SK-N-SH (cell line): ENCODE measurements around the gene QTRT2. TPM values are rescaled to one million over a fixed set of nuclear protein-coding genes. Genes with fewer than 3 reads are reported as not detected.

ENCODE experiments used
- CTCF ChIA-PET: fragments of 300-600, 350-600 bp; formaldehyde crosslinking; extraction: SDS; loops from one replicate; lab custom pipeline; 2021; lab: Yijun Ruan, JAX
- POLR2A ChIA-PET: fragments of 350-600 bp; sonication (Branson Sonifier 250); formaldehyde crosslinking; extraction: SDS; loops from one replicate; lab custom pipeline; 2020; ENCODE audit warnings: antibody characterized with exemption, inconsistent platforms; lab: Yijun Ruan, JAX
- DNase-seq: peaks from one replicate; pipeline ENCODE4 v3.0.0; 2012
- H2AFZ ChIP-seq: fragments of 200-600 bp; sonication (generic); 2 replicates; pipeline ENCODE4 v1.8.1; 2016; ENCODE audit warnings: antibody characterized with exemption, mild to moderate bottlenecking, low read depth
- H3F3A ChIP-seq: fragments of 200-600 bp; sonication (generic); replicated peaks from 2 replicates; pipeline ENCODE3; 2016; ENCODE audit warnings: antibody characterized with exemption, mild to moderate bottlenecking; ENCODE audit not compliant: insufficient read depth
- H3K27ac ChIP-seq, 2 experiments: fragments of 200-500 bp in 1 of 2; fragments of 200-600 bp in 1 of 2; sonication (Bioruptor generic) in 1 of 2; sonication (generic), shearing (Covaris generic) in 1 of 2; 2 replicates each; pipeline versions ENCODE4 v1.5.1 to v1.6.1; 2014 to 2016; ENCODE audit warnings: low read depth in 2 of 2, inconsistent platforms in 1 of 2, low read length in 1 of 2, mild to moderate bottlenecking in 1 of 2, mixed read lengths in 1 of 2
- H3K27me3 ChIP-seq: fragments of 200-600 bp; sonication (generic), shearing (Covaris generic); 2 replicates; pipeline ENCODE4 v1.6.1; 2016; ENCODE audit warnings: mixed run types; ENCODE audit not compliant: insufficient read depth
- H3K36me3 ChIP-seq, 2 experiments: fragments of 200-500 bp in 1 of 2; fragments of 200-600 bp in 1 of 2; sonication (Bioruptor generic) in 1 of 2; sonication (generic) in 1 of 2; replicated peaks in 1 of 2; 2 replicates each; pipeline versions ENCODE3 to v1.5.1; 2014 to 2016; ENCODE audit warnings: low read length in 1 of 2, mild to moderate bottlenecking in 1 of 2; ENCODE audit not compliant: insufficient read depth in 2 of 2, control insufficient read depth in 1 of 2
- H3K4me1 ChIP-seq, 2 experiments: fragments of 200-500 bp in 1 of 2; fragments of 200-600 bp in 1 of 2; sonication (Bioruptor generic) in 1 of 2; sonication (generic), shearing (Covaris generic) in 1 of 2; 2 replicates each; pipeline versions ENCODE4 v1.5.1 to v1.6.1; 2014 to 2016; ENCODE audit warnings: low read depth in 1 of 2, low read length in 1 of 2, mixed run types in 1 of 2; ENCODE audit not compliant: insufficient read depth in 2 of 2, control insufficient read depth in 1 of 2
- H3K4me2 ChIP-seq: fragments of 200-600 bp; sonication (generic), shearing (Covaris generic); 2 replicates; pipeline ENCODE4 v1.6.1; 2017; ENCODE audit warnings: mixed run types
- H3K4me3 ChIP-seq, 2 experiments: fragments of 200-500 bp in 1 of 2; fragments of 200-600 bp in 1 of 2; sonication (Bioruptor generic) in 1 of 2; sonication (generic), shearing (Covaris generic) in 1 of 2; 2 replicates each; pipeline versions ENCODE4 v1.5.1 to v1.8.1; 2014 to 2016; ENCODE audit warnings: low read depth in 2 of 2, inconsistent platforms in 1 of 2, low read length in 1 of 2, mild to moderate bottlenecking in 1 of 2, mixed read lengths in 1 of 2, moderate library complexity in 1 of 2
- H3K79me2 ChIP-seq: fragments of 200-600 bp; sonication (generic); 2 replicates; pipeline ENCODE4 v1.8.1; 2017; ENCODE audit warnings: mild to moderate bottlenecking; ENCODE audit not compliant: insufficient read depth
- H3K9ac ChIP-seq: fragments of 200-600 bp; sonication (generic); 2 replicates; pipeline ENCODE4 v1.6.1; 2017; ENCODE audit warnings: mixed run types
- H3K9me2 ChIP-seq: fragments of 200-600 bp; sonication (generic); 2 replicates; pipeline ENCODE4 v1.6.1; 2017; ENCODE audit warnings: mixed run types
- H3K9me3 ChIP-seq: fragments of 200-600 bp; sonication (generic); 2 replicates; pipeline ENCODE4 v1.6.1; 2017; ENCODE audit warnings: mixed run types, mild to moderate bottlenecking, moderate library complexity
- H4K20me1 ChIP-seq: fragments of 200-600 bp; sonication (generic); 2 replicates; pipeline ENCODE4 v1.6.1; 2017; ENCODE audit warnings: mild to moderate bottlenecking, mixed run types; ENCODE audit not compliant: insufficient read depth
- CHD2 ChIP-seq: fragments of 150-350 bp; IDR thresholded peaks from 2 replicates; pipeline ENCODE4 v1.6.1; 2018; ENCODE audit warnings: low read length; ENCODE audit not compliant: partially characterized antibody
- EZH2phosphoT487 ChIP-seq: fragments of 200-600 bp; sonication (generic); IDR thresholded peaks from 2 replicates; pipeline ENCODE4 v1.6.1; 2017; ENCODE audit warnings: low read depth, mixed run types, mild to moderate bottlenecking, antibody characterized with exemption, moderate library complexity, borderline replicate concordance
- FOXJ3 ChIP-seq: sonication (generic); formaldehyde crosslinking; IDR thresholded peaks from 2 replicates; pipeline ENCODE4 v1.5.1; 2020; ENCODE audit warnings: mild to moderate bottlenecking, missing genetic modification reagents
- GABPA ChIP-seq: IDR thresholded peaks from 2 replicates; pipeline ENCODE4 v1.4.0; 2012; ENCODE audit warnings: low read depth, mild to moderate bottlenecking
- MEF2A ChIP-seq: IDR thresholded peaks from 2 replicates; pipeline ENCODE4 v1.4.0; 2012; ENCODE audit warnings: low read depth, borderline replicate concordance
- NRF1 ChIP-seq: IDR thresholded peaks from 2 replicates; pipeline ENCODE4 v1.6.1; 2012; ENCODE audit warnings: low read depth, mild to moderate bottlenecking, low read length
- RCOR1 ChIP-seq: fragments of 150-350 bp; IDR thresholded peaks from 2 replicates; pipeline ENCODE4 v1.6.1; 2017; ENCODE audit warnings: antibody characterized with exemption, low read length
- SMC3 ChIP-seq: IDR thresholded peaks from 2 replicates; pipeline ENCODE4 v1.6.1; 2012; ENCODE audit warnings: low read depth, low read length, improper control_type of control experiment
- TAF1 ChIP-seq: IDR thresholded peaks from 2 replicates; pipeline ENCODE4 v1.6.1; 2012; ENCODE audit warnings: low read depth, mild to moderate bottlenecking, low read length, moderate library complexity, borderline replicate concordance
- TCF12 ChIP-seq: IDR thresholded peaks from 2 replicates; pipeline ENCODE4 v1.4.0; 2012
- YY1 ChIP-seq: IDR thresholded peaks from 2 replicates; pipeline ENCODE4 v1.4.0; 2012; ENCODE audit warnings: low read depth, mild to moderate bottlenecking
- WGBS: methylation state at CpG from one replicate; pipeline ENCODE4 v1.1.6; 2017; ENCODE audit warnings: low lambda C conversion rate; 5-methylcytosine and 5-hydroxymethylcytosine counted together
- polyA plus RNA-seq, 3 experiments: library from polyadenylated mRNA; depleted of rRNA; stranded (reverse); fragments of >200 nt; gene quantifications; 2 replicates each; pipeline ENCODE4 v1.2.3, GENCODE V29; 2012
- TF ChIP-seq, protein P1 (sequence below): IDR thresholded peaks from 2 replicates; pipeline ENCODE4 v1.4.0; 2012; ENCODE audit warnings: low read depth, borderline replicate concordance
- TF ChIP-seq, protein P2 (sequence below): IDR thresholded peaks from 2 replicates; pipeline ENCODE4; 2012
- TF ChIP-seq, protein P3 (sequence below): fragments of 200-600 bp; sonication (generic); IDR thresholded peaks from 2 replicates; pipeline ENCODE4 v1.6.1; 2017; ENCODE audit warnings: antibody characterized with exemption, mild to moderate bottlenecking, moderate library complexity
- TF ChIP-seq, protein P4 (sequence below): fragments of 150-350 bp; IDR thresholded peaks from 2 replicates; pipeline ENCODE4 v1.6.1; 2016; ENCODE audit warnings: mild to moderate bottlenecking, low read depth, low read length

Gene QTRT2
- polyA plus RNA-seq, 1 of the 3 experiments (the other 2 are of a cell fraction), result 6.2 TPM

DNA sequence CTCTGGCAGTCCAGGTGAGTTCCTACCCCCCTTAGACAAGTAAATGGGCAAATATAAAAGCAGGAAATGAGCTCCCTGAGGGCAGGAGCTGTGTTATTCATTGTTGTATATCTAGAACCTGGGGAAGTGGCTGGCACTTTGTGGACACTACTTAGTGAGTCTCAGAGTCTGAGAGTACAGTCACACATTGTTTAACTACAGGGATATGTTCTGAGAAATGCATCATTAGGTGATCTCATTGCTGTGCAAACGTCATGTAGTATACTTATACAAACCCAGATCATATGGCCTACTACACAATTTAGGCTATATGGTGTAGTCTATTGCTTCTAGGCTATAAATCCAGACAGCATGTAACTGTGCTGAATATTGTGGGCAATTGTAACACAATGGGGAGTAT is 69.9 kb downstream of the QTRT2 start:
- Histone ChIP-seq H3K4me3 (no peak overlapping the region), H3K9me3 (no peaks in the 10 kb centered on the region), H3K4me1 (peaks cover 0 to 9% of the 10 kb centered on the region in 2 experiments; a peak in 1 of 4 replicates), H3F3A (no peaks in the 10 kb centered on the region), H3K27ac (no peak overlapping the region), H2AFZ (no peak overlapping the region)
- TF ChIP-seq MEF2A, result no peak
- TF ChIP-seq, protein P1, sequence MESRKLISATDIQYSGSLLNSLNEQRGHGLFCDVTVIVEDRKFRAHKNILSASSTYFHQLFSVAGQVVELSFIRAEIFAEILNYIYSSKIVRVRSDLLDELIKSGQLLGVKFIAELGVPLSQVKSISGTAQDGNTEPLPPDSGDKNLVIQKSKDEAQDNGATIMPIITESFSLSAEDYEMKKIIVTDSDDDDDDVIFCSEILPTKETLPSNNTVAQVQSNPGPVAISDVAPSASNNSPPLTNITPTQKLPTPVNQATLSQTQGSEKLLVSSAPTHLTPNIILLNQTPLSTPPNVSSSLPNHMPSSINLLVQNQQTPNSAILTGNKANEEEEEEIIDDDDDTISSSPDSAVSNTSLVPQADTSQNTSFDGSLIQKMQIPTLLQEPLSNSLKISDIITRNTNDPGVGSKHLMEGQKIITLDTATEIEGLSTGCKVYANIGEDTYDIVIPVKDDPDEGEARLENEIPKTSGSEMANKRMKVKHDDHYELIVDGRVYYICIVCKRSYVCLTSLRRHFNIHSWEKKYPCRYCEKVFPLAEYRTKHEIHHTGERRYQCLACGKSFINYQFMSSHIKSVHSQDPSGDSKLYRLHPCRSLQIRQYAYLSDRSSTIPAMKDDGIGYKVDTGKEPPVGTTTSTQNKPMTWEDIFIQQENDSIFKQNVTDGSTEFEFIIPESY, result no peak
- TF ChIP-seq CHD2, result no peak
- TF ChIP-seq YY1, result no peak
- TF ChIP-seq, protein P2, sequence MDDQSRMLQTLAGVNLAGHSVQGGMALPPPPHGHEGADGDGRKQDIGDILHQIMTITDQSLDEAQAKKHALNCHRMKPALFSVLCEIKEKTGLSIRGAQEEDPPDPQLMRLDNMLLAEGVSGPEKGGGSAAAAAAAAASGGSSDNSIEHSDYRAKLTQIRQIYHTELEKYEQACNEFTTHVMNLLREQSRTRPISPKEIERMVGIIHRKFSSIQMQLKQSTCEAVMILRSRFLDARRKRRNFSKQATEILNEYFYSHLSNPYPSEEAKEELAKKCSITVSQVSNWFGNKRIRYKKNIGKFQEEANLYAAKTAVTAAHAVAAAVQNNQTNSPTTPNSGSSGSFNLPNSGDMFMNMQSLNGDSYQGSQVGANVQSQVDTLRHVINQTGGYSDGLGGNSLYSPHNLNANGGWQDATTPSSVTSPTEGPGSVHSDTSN, result no peak
- no peak for TF ChIP-seq EZH2phosphoT487
- TF ChIP-seq, protein P3, sequence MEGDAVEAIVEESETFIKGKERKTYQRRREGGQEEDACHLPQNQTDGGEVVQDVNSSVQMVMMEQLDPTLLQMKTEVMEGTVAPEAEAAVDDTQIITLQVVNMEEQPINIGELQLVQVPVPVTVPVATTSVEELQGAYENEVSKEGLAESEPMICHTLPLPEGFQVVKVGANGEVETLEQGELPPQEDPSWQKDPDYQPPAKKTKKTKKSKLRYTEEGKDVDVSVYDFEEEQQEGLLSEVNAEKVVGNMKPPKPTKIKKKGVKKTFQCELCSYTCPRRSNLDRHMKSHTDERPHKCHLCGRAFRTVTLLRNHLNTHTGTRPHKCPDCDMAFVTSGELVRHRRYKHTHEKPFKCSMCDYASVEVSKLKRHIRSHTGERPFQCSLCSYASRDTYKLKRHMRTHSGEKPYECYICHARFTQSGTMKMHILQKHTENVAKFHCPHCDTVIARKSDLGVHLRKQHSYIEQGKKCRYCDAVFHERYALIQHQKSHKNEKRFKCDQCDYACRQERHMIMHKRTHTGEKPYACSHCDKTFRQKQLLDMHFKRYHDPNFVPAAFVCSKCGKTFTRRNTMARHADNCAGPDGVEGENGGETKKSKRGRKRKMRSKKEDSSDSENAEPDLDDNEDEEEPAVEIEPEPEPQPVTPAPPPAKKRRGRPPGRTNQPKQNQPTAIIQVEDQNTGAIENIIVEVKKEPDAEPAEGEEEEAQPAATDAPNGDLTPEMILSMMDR, result no peak
- no peak for TF ChIP-seq GABPA
- no peak for TF ChIP-seq NRF1
- TF ChIP-seq TCF12, result no peak
- no peak for TF ChIP-seq FOXJ3
- TF ChIP-seq, all 33 proteins: peak for 0
- Histone ChIP-seq H3K4me2 (no peak overlapping the region), H3K36me3 (no peaks in the 10 kb centered on the region), H4K20me1 (no peaks in the 10 kb centered on the region), H3K9ac (no peak overlapping the region), H3K27me3 (no peaks in the 10 kb centered on the region), H3K9me2 (no peaks in the 10 kb centered on the region), H3K79me2 (no peaks in the 10 kb centered on the region)
- CTCF ChIA-PET, result no interaction called here
- DNase-seq, result no peak
- WGBS, result 50% methylated on average over 1 of the region's 1 CpG
- POLR2A ChIA-PET, result no interaction called here

DNA sequence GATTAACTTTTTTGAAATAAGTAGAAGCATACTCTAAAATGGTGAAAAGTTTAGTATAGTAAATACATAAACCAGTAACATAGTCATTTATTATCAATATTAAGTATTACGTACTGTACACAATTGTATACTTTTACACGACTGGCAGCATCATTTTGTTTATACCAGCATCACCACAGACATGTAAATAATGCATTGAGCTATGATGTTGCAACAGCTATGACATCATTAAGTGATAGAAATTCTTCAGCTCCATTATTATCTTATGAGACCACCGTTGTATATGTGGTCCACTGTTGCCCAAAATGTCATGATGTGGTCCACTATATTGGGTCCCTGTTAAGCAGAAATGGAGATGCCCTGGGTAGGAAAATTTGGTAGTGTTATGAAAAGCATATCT is 71.0 kb downstream of the QTRT2 start:
- WGBS, result 78% methylated on average over 3 of the region's 3 CpGs
- CTCF ChIA-PET, result interaction anchor here (0.7 kb wide), 1 partner anchor 28 kb away, joined by 4 read pairs; no protein-coding TSS in a partner anchor
- TF ChIP-seq RCOR1 (no peak), GABPA (no peak), TAF1 (no peak), TCF12 (no peak), SMC3 (no peak), FOXJ3 (no peak)
- TF ChIP-seq, protein P4, sequence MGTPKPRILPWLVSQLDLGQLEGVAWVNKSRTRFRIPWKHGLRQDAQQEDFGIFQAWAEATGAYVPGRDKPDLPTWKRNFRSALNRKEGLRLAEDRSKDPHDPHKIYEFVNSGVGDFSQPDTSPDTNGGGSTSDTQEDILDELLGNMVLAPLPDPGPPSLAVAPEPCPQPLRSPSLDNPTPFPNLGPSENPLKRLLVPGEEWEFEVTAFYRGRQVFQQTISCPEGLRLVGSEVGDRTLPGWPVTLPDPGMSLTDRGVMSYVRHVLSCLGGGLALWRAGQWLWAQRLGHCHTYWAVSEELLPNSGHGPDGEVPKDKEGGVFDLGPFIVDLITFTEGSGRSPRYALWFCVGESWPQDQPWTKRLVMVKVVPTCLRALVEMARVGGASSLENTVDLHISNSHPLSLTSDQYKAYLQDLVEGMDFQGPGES, result no peak
- TF ChIP-seq, protein P2, result no peak

More for the DNA sequence above, 71.0 kb downstream of the QTRT2 start:
- H3K9me2 ChIP-seq, result no peaks in the 10 kb centered on the region
- no peak overlapping the region for H3K4me3 ChIP-seq
- POLR2A ChIA-PET, result no interaction called here
- no peak overlapping the region for H3K27ac ChIP-seq
- no peak overlapping the region for H2AFZ ChIP-seq
- H3K27me3 ChIP-seq, result no peaks in the 10 kb centered on the region
- no peaks in the 10 kb centered on the region for H3K36me3 ChIP-seq
- no peaks in the 10 kb centered on the region for H3F3A ChIP-seq
- H3K9ac ChIP-seq, result no peak overlapping the region
- no peaks in the 10 kb centered on the region for H3K79me2 ChIP-seq
- no peak overlapping the region for H3K4me2 ChIP-seq
- peaks cover 0 to 4% of the 10 kb centered on the region in 2 experiments; a peak in 1 of 4 replicates for H3K4me1 ChIP-seq
- no peaks in the 10 kb centered on the region for H4K20me1 ChIP-seq
- DNase-seq, result no peak
- no peaks in the 10 kb centered on the region for H3K9me3 ChIP-seq
